GM19395 (cell line): ENCODE measurements around the gene GSE1.

Source experiments
- ATAC-seq: cut with Tn5 transposase; IDR thresholded peaks from one replicate; pipeline ENCODE4 v1.9.1; 2021; ENCODE audit warnings: mild to moderate bottlenecking, moderate library complexity; ENCODE audit not compliant: unreplicated experiment

The GSE1 gene

GRCh38 chr16:85695196-85696128 lies 82.3 kb downstream of the GSE1 start:
- no peak for ATAC-seq

GRCh38 chr16:85696781-85697180 lies 83.7 kb downstream of the GSE1 start:
- no peak for ATAC-seq

GRCh38 chr16:85697431-85697830 lies 84.3 kb downstream of the GSE1 start:
- ATAC-seq = no peak

- no peak for ATAC-seq
Measured at GRCh38 chr16:85698459-85698891, 85.4 kb downstream of the GSE1 start.

GRCh38 chr16:85698935-85699558 lies 85.9 kb downstream of the GSE1 start:
- ATAC-seq = no peak

GRCh38 chr16:85699628-85700027 lies 86.5 kb downstream of the GSE1 start:
- ATAC-seq = no peak

GRCh38 chr16:85704011-85704410 lies 90.9 kb downstream of the GSE1 start:
- no peak for ATAC-seq

GRCh38 chr16:85704900-85705846 lies 92.1 kb downstream of the GSE1 start:
- ATAC-seq = no peak

GRCh38 chr16:85706449-85707034 lies 93.4 kb downstream of the GSE1 start:
- ATAC-seq = no peak

GRCh38 chr16:85707528-85708095 lies 94.5 kb downstream of the GSE1 start:
- ATAC-seq = no peak

- no peak for ATAC-seq
Measured at GRCh38 chr16:85708338-85708737, 95.2 kb downstream of the GSE1 start.

- no peak for ATAC-seq
Measured at GRCh38 chr16:85709766-85710585, 96.9 kb downstream of the GSE1 start.

- no peak for ATAC-seq
Measured at GRCh38 chr16:85710732-85711131, 97.6 kb downstream of the GSE1 start.

- ATAC-seq = no peak
Measured at GRCh38 chr16:85711982-85712587, 99.0 kb downstream of the GSE1 start.

GRCh38 chr16:85712801-85713200 lies 99.7 kb downstream of the GSE1 start:
- no peak for ATAC-seq

GRCh38 chr16:85715169-85716021 lies 102.3 kb downstream of the GSE1 start:
- ATAC-seq = no peak

- no peak for ATAC-seq
Measured at GRCh38 chr16:85716022-85716679, 103.0 kb downstream of the GSE1 start.

- no peak for ATAC-seq
Measured at GRCh38 chr16:85716680-85717038, 103.5 kb downstream of the GSE1 start.
